Activated CD4-positive, alpha-beta T cell treated with anti-CD3 and anti-CD28 coated beads for 1 hour (primary cell): ENCODE measurements around the gene CDIPT.
A peak's percentile ranks its signal among the peaks of the same experiment; 100 is the strongest.
"Not testable (repeated sequence)": the region's sequence is repeated elsewhere in the genome, so short reads cannot be mapped to it uniquely, and the experiment has no call there.

Experiments
- DNase-seq: peaks from one replicate; pipeline ENCODE4 v3.0.0-alpha.2; 2020

Gene CDIPT

DNA sequence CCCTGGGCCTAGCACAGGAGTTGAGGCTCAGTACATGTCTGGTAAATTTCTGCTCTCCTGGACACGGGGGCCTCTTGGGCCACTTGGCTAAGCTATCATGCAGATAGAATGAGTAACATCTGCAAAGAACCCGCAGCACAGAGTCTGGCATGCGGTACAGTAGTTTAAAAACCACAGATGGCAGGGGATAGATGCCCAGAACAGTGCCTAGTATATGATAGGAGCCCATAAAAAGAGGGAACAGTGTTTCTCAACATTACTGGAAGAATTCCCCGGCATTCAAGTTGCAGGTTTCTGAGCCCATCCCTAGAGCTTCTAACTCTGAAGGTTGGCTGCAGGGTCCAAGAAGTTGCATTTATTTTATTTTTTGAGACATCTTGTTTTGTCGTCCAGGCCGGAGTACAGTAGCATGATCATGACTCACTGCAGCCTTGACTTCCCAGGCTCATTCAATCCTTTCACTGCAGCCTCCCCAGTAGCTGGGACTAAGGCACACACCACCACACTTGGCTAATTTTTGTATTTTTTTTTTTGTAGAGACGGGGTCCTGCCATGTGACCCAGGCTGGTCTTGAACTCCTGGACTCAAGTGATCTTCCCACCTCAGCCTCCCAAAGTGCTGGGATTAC lies 5.8 kb downstream of the CDIPT start:
- no peak for DNase-seq

DNA sequence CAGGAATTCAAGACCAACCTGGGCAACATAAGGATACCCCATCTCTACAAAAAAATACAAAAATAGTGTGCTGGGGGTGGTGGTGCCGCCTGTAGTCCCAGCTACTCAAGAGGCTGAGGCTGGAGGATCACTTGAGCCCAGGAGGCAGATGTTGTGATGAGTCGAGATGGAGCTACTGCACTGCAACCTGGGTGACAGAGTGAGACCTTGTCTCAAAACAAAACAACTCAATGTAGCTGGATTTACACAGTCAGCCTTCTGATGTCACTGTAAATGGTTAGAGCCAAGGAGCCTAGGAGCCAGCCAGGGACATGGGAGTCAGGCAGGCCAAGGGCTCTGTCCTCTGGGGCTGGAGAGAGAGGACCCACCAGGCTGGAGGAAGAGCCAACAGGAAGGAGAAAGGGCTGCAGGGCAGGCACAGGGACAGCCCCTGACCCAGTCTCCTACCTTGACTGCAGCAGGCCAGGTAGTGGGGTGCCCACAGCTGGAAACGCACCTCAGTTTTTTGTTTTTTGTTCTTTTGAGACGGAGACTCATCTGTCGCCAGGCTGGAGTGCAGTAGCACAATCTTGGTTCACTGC lies 8.4 kb downstream of the CDIPT start:
- DNase-seq: no peak

DNA sequence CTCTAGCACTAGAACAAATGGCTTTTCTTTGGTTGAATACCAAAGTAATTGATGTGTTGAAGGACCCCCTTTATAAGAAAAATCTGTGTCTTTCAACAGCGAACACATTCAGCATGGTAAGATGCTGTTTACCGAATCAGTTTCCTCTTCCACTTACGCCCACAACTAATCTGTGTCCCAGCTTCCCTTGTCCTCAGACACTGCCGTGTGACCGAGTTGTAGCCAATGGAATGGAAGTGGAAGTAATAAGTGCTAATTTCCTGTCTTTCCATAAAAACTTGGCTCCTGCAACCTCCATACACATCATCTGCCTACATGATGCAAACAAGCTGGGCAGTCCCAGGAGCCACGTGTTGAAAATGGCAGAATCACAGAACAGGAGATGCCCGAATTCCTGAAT lies 10.4 kb downstream of the CDIPT start:
- no peak for DNase-seq

DNA sequence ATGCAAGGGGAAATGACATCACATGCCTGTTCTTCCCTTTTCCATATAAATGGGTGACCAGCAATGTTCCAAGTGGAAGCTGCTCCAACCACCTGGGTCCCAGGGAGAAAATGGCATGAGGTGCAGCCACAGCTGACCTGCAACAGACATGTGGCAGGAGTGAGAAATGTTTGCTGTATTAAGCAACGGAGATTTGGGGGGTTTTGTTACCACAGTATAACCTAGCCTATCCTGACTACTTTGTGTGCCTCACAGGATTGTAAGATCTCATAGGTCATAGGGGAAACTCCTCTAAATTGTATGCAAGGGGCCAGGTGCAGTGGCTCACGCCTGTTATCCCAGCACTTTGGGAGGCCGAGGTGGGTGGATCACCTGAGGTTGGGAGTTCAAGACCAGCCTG lies 12.0 kb downstream of the CDIPT start:
- no peak for DNase-seq

DNA sequence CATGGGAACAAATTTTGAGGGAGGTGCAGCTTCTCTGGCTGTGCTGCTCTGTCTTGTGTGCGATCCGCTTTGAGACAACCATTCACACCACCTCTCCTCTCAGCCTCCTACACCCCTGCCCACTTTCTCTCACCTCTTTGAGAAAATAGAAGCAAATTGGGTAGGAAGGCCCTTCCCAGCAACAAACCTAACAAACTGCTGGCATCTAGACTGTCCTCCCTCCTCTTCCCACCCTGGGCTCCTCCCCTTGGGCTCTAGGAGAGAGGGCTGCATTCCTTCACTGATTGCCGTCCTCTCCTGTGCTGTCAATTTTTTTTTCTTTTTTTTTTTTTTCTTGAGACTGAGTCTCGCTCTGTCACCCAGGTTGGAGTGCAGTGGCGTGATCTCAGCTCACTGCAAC lies 13.5 kb downstream of the CDIPT start:
- no peak for DNase-seq

DNA sequence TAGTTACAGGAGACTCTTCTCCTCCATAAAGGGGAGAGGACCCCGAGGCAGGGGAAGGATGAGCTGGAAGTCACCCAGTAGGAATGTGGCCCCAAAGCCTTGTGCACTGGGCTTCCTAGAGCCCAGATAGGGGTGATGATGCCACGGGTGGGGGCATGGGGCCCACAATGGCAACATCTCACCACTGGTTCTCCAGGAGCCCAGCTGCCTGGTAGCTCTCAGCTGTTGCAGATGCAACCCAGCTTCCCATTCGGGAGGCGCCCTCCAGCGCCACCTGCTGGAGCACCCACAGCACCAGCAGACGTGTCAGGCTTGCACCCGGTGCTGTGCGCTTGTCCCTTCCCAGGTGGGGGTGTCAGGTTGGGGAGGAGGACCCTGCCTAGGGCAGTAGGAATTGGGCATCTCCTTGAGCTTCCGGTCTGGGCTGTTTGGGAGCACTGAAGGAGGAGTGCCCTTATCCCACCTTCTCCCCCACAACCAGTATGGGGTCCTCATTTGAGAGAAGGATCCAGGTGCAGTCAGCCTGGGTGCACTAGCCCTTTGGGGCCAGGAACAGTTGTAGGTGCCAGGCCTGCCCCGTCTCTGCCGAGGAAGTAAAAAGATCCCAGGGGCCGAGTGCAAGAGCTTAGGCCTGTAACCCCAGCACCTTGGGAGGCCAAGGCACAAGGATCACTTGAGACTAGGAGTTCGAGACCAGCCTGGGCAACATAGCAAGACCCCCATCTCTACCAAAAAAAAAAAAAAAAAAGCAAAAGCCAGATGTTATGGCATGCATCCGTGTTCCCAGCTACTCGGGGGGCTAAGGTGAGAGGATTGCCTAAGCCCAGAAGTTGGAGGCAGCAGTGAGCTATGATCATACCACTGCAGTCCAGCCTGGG lies 14.4 kb downstream of the CDIPT start:
- DNase-seq: peak; percentile 76

DNA sequence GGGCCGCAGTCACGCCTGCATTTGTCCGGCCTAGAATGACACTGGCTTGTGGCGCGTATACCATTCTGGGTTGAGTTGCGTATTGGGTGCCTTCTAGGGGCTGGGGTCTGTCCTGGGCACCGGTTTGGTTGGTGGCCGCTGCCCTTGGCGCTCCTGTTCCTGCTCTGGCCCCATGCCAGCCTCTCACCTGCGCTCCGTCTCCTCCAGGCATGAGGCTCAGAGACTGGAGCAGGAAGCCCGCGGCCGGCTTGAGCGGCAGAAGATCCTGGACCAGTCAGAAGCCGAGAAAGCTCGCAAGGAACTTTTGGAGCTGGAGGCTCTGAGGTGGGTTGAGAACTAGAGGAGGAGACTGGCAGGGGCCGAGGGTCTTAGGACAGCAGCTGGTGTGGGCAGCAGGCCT lies 17.4 kb downstream of the CDIPT start:
- no peak for DNase-seq

DNA sequence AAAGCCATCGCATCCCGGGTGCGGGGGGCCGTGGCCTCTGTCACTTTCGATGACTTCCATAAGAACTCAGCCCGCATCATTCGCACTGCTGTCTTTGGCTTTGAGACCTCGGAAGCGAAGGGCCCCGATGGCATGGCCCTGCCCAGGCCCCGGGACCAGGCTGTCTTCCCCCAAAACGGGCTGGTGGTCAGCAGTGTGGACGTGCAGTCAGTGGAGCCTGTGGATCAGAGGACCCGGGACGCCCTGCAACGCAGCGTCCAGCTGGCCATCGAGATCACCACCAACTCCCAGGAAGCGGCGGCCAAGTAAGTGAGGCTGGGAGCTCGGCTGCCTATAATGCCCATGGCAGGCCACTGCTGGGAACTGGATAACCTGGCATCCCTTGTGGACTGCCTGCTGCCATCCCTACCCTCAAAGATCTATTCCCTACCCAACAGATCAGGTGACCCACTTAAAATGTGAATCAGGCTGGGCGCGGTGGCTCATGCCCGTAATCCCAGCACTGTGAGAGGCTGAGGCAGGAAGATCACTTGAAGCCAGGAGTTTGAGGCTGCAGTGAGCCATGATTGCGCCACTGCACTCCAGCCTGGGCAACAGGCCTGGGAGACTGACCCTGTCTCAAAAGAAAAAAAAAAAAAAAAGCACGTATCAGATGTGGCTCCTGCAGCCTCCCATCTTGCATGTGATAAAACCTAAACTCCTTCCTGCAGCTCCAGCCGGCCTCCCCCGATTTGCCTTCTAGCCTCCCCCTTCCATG lies 18.3 kb downstream of the CDIPT start:
- DNase-seq: no peak

DNA sequence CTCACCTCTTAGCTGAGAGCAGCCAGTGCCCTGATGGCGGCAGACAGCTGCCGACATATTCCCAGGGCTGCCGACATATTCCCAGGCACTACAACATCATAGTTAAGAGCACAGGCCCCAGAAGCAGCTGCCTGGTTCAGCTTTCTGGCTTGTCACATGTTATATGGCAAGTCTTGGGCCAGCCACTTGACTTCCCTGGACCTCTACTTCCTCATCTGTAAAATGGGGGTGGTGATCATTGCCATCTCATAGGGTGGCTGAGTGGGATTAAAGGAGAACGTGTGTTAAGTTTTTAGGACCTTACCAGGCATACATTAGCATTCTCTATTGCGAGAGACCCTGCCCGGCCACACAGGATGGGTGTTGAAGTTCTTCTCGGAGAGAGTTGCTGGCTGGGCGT lies 19.1 kb downstream of the CDIPT start:
- no peak for DNase-seq

DNA sequence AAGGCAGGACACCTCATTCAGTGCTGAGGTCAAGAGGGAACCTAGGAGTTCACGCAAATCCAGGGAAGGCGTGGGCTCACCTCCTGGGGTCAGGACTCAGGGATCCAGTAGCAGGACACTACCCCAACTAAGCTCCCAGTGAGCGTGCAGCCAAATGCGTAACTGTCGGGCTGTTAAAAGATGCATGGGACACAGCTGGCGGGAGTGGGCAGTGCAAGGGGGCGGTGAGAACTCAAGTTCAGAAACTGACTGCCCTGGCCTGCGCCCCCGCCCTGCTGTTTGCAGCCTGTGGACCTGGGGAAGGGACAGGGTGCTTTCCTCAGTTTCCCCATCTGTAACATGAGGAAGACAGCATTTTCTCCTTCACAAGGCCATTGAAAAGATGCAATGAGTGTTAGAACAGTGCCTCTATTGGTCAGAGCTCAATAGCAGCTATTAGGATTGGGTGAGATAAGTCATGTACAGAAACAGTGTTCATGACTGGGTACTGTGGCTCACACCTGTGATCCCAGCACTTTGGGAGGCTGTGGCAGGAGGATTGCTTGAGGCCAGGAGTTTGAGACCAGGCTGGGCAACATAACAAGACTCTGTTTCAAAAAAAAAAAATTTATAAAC lies 20.2 kb downstream of the CDIPT start:
- no peak for DNase-seq

DNA sequence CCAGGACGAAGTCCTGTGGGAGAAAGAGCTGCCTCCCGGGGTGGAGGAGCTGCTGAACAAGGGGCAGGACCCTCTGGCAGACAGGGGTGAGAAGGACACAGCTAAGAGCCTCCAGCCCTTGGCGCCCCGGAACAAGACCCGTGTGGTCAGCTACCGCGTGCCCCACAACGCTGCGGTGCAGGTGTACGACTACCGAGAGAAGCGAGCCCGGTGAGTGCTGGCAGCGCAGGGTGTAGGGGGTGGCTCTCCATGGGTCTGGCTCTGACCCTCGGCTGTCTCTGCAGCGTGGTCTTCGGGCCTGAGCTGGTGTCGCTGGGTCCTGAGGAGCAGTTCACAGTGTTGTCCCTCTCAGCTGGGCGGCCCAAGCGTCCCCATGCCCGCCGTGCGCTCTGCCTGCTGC lies 21.4 kb downstream of the CDIPT start:
- no peak for DNase-seq

DNA sequence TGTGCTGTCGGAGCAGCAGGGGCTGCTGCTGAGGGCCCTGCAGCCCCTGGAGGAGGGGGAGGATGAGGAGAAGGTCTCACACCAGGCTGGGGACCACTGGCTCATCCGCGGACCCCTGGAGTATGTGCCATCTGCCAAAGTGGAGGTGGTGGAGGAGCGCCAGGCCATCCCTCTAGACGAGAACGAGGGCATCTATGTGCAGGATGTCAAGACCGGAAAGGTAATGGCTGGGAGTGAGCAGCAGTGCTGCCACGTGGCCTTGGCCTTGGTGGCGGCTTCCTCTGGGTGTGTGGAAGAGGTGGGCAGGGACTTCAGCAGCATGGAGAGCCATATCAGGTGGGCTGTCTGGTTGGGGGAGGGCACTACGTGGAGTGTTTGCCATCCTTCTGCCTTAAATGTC lies 22.8 kb downstream of the CDIPT start:
- DNase-seq: no peak

DNA sequence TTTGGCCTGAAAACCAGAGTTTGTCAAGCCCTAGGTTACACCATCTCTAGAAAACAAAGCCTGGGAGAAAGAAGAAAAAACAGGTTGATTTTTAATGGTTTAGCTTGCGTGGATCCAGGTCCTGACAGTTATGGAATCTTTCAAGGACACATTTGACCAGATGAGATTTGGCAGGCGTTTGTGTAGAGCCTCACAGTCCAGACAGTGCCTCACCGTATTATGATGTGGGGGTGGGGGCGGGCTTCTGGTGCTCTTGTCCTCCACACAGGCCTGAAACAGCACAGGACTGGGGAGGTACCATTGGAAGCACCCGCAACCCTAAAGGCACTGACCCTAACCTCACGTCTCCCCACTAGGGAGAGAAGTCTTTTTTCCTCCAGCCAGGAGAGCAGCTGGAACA lies 23.2 kb downstream of the CDIPT start:
- DNase-seq: no peak

DNA sequence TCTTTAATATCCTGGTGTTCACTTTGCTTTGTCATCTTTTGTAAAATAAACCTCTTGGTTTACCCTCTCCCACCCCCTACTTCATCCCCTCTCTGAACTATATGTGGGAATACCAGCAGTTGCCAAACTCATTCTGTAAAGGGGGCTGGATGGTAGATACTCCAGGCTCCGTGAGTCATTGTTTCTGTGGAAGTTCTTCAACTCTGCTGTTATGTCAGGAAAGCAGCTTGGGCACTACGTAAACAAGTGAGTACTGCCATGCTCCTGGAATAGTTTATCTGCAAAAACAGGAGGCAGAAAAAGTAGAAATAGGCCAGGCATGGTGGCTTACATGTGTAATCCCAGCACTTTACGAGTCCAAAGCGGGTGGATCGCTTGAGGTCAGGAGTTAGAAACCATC lies 25.2 kb downstream of the CDIPT start:
- no peak for DNase-seq

DNA sequence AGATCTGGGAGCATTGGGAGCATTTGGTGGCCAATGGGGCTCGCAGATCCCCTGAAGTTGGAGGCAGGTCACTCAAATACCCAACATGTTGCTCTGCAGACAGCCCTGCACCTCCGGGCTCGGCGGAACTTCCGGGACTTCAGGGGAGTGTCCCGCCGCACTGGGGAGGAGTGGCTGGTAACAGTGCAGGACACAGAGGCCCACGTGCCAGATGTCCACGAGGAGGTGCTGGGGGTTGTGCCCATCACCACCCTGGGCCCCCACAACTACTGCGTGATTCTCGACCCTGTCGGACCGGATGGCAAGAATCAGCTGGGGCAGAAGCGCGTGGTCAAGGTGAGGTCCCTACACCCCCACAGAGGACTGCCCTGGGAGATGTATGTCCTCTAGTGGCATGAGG lies 26.4 kb downstream of the CDIPT start:
- DNase-seq: no peak

DNA sequence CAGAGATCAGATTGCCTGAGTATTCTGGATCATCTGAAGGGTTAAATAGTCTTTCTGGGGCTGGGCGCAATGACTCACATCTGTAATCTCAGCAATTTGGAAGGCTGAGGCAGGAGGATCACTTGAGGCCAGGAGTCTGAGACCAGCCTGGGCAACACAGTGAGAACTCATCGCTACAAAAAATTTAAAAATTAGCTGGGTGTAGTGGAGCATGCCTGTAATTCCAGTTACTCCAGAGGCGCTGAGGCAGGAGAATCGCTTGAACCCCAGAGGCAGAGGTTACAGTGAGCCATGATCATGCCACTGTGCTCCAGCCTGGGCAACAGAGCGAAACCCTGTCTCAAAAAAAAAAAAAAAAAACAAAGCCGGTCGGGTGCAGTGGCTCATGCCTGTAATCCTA lies 27.1 kb downstream of the CDIPT start:
- DNase-seq: no peak

DNA sequence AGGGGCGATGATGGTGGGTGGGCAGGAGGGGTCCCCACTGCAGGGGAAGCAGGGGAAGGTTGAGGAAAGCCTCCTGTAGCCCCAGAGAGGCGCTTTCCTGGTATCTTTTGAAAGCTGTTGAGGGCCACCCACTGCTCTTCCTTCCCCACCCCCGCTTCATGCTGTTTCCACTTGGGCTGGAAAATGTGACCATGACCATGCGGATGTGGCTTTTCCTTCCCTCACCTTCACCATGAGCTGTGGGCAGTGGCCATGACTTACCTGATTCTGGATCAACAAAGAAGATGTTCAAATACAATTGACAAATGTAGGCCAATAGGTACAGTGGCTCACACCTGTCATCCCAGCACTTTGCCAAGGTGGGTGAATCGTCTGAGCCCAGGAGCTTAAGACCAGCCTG lies 28.9 kb downstream of the CDIPT start:
- no peak for DNase-seq

DNA sequence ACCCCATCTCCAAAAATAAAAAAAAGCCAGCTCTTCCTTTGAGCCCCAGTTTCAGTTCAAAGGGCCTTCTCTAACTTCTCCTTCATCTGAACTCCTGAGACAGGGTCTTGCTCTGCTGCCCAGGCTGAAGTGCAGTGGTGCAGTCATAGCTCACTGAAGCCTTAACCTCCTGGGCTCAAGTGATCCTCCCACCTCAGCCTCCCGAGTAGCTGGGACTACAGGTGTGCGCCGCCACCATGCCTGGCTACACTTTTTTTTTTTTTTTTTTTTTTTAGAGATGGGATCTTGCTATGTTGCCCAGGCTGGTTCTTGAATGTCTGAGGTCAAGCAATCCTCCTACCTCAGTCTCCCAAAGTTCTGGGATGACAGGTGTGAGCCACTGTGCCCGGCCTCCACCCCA lies 29.8 kb downstream of the CDIPT start:
- not testable (repeated sequence) for DNase-seq

DNA sequence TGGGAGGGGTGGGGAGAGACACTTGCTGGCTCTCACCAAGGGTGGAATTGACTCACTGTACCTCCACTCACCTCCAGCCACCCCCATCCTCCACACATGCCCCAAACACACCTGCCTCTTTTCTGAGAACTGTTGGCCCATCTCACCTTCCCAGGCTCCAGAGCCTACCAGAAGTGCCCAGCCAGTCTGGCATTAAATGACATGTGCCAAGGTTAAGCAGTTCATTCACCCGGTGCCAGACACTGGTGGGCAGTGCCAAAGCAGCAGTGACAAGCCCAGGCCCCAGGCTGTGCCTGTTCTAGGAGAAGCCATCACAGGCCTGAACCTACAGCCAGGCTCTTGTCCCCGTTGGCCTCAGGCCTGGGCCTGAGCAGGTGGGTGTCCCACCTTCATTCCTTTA lies 31.5 kb downstream of the CDIPT start:
- DNase-seq: no peak

DNA sequence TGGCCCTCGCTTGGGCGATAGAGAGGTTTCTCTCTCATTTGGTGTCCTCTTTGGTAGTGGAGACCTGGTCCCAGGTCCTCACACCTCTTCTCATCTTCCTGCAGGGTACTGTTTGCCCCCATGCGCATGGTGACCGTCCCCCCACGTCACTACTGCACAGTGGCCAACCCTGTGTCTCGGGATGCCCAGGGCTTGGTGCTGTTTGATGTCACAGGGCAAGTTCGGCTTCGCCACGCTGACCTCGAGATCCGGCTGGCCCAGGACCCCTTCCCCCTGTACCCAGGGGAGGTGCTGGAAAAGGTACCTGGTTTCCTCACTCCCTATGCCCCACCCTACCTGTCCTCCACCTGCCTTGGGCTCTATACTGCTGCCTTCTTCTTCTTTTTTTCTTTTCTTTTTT lies 32.3 kb downstream of the CDIPT start:
- no peak for DNase-seq

DNA sequence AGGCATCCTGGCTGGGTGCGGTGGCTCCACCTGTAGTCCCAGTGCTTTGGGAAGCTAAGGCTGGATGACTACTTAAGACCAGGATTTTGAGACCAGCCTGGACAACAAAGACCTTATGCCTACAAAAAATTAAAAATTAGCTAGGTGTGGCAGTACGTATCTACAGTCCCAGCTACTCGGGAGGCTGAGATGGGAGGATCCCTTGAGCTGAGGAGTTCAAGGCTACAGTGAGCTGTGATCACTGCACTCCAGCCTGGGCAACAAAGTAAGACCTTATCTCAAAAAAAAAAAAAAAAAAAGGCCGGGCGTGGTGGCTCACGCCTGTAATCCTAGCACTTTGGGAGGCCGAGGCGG lies 36.7 kb downstream of the CDIPT start:
- DNase-seq: no peak

DNA sequence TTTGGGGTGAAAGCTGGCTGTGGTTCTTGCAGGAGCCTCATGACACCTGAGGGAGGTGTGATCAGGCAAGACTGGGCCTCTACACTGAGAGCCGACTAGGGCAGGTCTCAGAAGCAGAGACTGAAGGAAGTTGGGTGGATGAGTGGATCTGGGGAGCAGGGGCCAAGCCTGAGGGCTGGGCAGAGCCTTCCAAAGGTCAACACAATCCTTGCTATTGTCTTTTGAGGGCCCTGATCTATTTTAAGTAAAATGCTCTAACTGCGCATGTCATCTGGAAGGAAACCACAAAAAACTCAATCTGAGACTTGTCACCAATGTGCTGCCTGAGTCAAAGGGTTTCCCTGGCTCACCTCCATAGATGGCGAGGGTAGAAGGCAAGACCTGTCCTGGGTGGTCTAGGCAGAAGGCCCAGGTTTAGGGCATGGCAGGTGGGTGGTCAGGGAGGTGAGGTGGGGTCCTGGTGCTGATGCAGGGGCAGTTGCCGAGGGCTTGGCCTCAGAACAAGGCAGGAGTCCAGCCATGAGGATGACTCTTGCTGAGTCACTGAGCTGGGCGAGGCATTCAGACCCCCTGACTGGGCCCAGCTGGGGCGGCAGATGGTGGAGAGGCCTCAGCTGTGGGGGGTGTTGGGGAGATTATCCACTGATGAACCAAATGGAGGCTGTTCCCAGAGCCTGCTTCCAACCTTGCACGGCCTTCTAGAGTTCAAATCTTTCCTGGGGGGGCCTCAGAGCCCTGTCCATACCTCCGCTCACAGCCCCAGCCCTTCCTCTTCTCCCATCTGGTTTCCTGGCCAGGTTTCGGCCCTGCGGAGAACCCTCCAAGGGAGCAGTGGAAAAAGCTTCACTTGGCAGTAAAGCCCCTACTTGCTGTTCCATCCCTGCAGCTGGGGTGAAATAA lies 37.6 kb downstream of the CDIPT start:
- no peak for DNase-seq
